ENCODE measurements around the gene PLGRKT. TPM values are rescaled to one million over a fixed set of nuclear protein-coding genes. Genes with fewer than 3 reads are reported as not detected.
"Not testable (repeated sequence)": the region's sequence is repeated elsewhere in the genome, so short reads cannot be mapped to it uniquely, and the experiment has no call there.

The PLGRKT gene
- total and polyA plus RNA-seq, 2 experiments from 2014 or later: 15.4 to 37.1 TPM

DNA sequence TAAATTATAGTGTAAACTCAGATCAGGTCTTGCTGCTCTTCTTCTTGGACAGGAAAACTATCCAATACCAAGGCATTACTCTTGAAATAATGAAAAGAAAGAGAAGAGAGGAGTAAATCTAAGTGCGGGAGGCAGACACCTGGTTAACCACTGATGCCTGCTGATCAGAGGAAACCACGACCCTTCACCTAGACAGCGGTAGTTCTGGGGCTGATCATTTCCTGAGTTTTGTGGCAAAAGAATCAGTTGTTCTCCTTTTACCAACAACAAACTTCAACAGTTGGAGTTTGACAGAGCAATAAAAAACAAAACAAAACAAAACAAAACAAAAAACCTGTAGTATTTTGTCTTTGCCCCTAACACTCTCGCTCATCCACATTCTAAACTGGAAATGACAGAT is 101.0 kb downstream of the PLGRKT start:
- Histone ChIP-seq H3K9me3 (ENCODE audit: low read depth) (no peaks in the 10 kb centered on the region), H3K4me1 (ENCODE audit: low read depth) (no peaks in the 10 kb centered on the region), H3K27ac (no peak overlapping the region), H3K4me3 (no peak overlapping the region), H3K36me3 (no peaks in the 10 kb centered on the region), H3K27me3 (no peaks in the 10 kb centered on the region)
- TF ChIP-seq, protein P1, sequence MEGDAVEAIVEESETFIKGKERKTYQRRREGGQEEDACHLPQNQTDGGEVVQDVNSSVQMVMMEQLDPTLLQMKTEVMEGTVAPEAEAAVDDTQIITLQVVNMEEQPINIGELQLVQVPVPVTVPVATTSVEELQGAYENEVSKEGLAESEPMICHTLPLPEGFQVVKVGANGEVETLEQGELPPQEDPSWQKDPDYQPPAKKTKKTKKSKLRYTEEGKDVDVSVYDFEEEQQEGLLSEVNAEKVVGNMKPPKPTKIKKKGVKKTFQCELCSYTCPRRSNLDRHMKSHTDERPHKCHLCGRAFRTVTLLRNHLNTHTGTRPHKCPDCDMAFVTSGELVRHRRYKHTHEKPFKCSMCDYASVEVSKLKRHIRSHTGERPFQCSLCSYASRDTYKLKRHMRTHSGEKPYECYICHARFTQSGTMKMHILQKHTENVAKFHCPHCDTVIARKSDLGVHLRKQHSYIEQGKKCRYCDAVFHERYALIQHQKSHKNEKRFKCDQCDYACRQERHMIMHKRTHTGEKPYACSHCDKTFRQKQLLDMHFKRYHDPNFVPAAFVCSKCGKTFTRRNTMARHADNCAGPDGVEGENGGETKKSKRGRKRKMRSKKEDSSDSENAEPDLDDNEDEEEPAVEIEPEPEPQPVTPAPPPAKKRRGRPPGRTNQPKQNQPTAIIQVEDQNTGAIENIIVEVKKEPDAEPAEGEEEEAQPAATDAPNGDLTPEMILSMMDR (IDR thresholded peaks at IDR 0.05; ENCODE audit: low read depth, low read length): no peak
- DNase-seq (ENCODE audit: low read depth in 1 of 2, low spot score in 1 of 2): no peak

DNA sequence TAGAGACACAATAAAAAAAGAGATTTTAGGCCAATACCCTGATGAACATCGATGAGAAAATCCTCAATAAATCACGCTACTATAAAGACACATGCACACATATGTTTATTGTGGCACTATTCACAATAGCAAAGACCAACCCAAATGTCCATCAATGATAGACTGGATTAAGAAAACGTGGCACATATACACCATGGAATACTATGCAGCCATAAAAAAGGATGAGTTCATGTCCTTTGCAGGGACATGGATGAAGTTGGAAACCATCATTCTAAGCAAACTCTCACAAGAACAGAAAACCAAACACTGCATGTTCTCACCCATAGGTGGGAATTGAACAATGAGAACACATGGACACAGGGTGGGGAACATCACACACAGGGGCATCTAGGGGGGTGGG is 106.4 kb downstream of the PLGRKT start:
- not testable (repeated sequence) for DNase-seq (ENCODE audit: low read depth in 1 of 2, low spot score in 1 of 2); H3K27me3 ChIP-seq; H3K4me1 ChIP-seq (ENCODE audit: low read depth); H3K27ac ChIP-seq; H3K9me3 ChIP-seq (ENCODE audit: low read depth); H3K4me3 ChIP-seq; H3K36me3 ChIP-seq

DNA sequence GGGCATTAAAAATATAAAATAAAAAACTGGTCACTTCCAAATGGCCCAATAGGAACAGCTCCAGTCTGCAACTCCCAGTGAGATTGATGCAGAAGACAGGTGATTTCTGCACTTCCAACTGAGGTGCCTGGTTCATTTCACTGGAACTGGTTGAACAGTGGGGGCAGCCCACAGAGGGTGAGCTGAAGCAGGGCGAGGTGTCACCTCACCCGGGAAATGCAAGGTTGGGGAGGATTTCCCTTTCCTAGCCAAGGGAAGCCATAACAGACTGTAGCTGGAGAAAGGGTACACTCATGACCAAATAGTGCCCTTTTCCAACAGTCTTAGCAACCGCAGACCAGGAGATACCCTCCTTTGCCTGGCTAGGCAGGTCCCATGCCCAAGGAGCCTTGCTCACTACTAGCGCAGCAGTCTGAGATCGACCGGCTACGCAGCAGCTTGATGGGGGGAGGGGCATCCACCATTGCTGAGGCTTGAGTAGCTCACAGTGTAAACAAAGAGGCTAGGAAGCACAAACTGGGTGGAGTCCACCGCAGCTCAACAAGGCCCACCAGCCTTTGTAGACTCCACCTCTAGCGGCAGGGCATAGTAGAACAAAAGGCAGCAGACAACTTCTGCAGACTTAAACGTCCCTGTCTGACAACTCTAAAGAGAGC is 110.7 kb downstream of the PLGRKT start:
- no peaks in the 10 kb centered on the region for H3K4me1 ChIP-seq (ENCODE audit: low read depth)
- DNase-seq (ENCODE audit: low read depth in 1 of 2, low spot score in 1 of 2): peak; percentile 2 to 5
- no peaks in the 10 kb centered on the region for H3K27me3 ChIP-seq
- no peak overlapping the region for H3K4me3 ChIP-seq
- TF ChIP-seq, protein P1 (IDR thresholded peaks at IDR 0.05; ENCODE audit: low read depth, low read length): no peak
- H3K36me3 ChIP-seq: no peaks in the 10 kb centered on the region
- H3K9me3 ChIP-seq (ENCODE audit: low read depth): no peaks in the 10 kb centered on the region
- H3K27ac ChIP-seq: no peak overlapping the region

DNA sequence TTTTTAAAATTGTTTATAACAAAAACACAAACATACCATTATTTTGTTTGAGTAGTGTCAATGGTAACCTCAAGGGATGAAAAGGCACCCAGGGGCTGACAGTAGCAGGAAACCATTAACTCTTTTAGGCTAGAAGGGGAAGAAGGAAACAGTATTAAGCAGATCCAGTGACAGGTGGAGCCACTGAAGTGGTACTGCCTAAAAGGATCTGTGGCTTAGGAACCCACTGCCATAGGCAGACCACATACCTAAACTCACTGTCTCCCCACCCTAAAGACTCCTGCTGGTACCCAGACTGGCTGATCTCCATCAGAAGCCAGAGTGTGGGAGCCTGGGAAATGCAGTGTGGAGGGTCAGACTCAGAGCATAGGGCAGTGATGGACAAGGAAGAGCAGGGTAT is 111.5 kb downstream of the PLGRKT start:
- Histone ChIP-seq H3K27me3 (no peaks in the 10 kb centered on the region), H3K4me1 (ENCODE audit: low read depth) (no peaks in the 10 kb centered on the region), H3K27ac (no peak overlapping the region), H3K4me3 (no peak overlapping the region), H3K9me3 (ENCODE audit: low read depth) (no peaks in the 10 kb centered on the region), H3K36me3 (no peaks in the 10 kb centered on the region)
- TF ChIP-seq, protein P1 (IDR thresholded peaks at IDR 0.05; ENCODE audit: low read depth, low read length): no peak
- DNase-seq (ENCODE audit: low read depth in 1 of 2, low spot score in 1 of 2): no peak

DNA sequence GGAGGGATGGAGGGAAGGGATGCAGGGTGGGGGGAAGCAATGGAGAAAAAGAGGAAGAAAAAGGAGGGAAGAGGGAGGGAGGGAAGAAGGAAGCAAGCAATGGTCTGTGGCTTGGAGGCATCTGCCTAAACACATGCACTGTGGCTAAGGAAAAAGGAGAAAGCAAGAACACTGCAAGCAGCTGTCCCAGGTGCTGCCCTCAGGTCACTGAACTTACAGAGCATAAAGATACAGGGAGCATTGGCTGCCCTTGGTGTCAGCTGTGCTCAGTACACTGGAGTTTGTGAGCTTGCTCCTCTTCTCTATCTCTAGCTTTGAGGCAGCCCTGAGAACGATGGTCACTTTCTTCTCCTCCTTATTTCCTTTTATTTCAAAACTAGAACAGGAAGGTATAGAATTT is 116.1 kb downstream of the PLGRKT start:
- not testable (repeated sequence) for H3K9me3 ChIP-seq (ENCODE audit: low read depth); H3K4me1 ChIP-seq (ENCODE audit: low read depth); H3K4me3 ChIP-seq; H3K36me3 ChIP-seq; H3K27ac ChIP-seq; DNase-seq (ENCODE audit: low read depth in 1 of 2, low spot score in 1 of 2); H3K27me3 ChIP-seq

DNA sequence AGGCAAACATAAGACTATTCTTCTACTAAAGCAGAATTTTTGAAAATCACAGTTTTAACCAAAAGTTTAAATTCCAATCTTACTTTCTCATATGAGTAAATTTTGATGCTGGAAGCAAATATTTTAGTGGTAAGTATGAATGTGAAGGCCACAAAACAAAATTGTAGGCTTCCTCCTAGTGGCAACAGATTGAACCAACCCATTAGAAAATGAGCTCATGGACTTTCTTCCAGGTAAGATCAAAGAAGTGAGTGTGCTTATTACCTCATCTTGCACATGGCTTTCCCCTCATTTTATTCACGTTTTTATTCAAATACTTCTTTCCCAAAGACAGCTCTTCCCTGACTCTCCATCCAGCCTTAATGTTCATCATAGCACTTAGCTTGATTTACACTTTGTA is 116.7 kb downstream of the PLGRKT start:
- TF ChIP-seq, protein P1 (IDR thresholded peaks at IDR 0.05; ENCODE audit: low read depth, low read length): peak; percentile 6
- H3K9me3 ChIP-seq (ENCODE audit: low read depth): no peaks in the 10 kb centered on the region
- H3K27me3 ChIP-seq: no peaks in the 10 kb centered on the region
- H3K36me3 ChIP-seq: no peaks in the 10 kb centered on the region
- H3K4me3 ChIP-seq: no peak overlapping the region
- DNase-seq (ENCODE audit: low read depth in 1 of 2, low spot score in 1 of 2): no peak
- no peak overlapping the region for H3K27ac ChIP-seq
- no peaks in the 10 kb centered on the region for H3K4me1 ChIP-seq (ENCODE audit: low read depth)

DNA sequence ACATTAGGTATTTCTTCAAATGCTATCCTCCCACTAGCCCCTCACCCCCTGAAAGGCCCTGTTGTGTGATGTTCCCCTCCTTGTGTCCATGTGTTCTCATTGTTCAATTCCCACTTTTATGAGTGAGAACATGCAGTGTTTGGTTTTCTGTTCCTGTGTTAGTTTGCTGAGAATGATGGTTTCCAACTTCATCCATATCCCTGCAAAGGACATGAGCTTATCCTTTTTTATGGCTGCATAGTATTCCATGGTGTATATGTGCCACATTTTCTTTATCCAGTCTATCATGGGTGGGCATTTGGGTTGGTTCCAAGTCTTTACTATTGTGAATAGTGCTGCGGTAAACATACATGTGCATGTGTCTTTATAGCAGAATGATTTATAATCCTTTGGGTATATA is 121.3 kb downstream of the PLGRKT start:
- not testable (repeated sequence) for H3K27me3 ChIP-seq; H3K4me3 ChIP-seq; H3K27ac ChIP-seq; H3K4me1 ChIP-seq (ENCODE audit: low read depth); H3K36me3 ChIP-seq; H3K9me3 ChIP-seq (ENCODE audit: low read depth); DNase-seq (ENCODE audit: low read depth in 1 of 2, low spot score in 1 of 2)
